ENCODE data around the gene SRL. TPM values are rescaled to one million over a fixed set of nuclear protein-coding genes. Genes with fewer than 3 reads are reported as not detected.

Gene SRL
- total and polyA plus RNA-seq, 2 donors: 1.1 to 1.4 TPM

GRCh38 chr16:4239020-4239419 lies 2.9 kb downstream of the SRL start:
- Histone ChIP-seq H3K36me3 (ENCODE audit: control insufficient read depth in 2 of 2, insufficient read depth in 2 of 2, low read length in 1 of 2) (no peaks in the 10 kb centered on the region), H3K9me3 (ENCODE audit: control insufficient read depth in 2 of 2, insufficient read depth in 1 of 2, low read length in 1 of 2) (no peaks in the 10 kb centered on the region), H3K4me3 (ENCODE audit: low read length in 2 of 2) (no peak overlapping the region), H3K27me3 (ENCODE audit: control insufficient read depth in 2 of 2, insufficient read depth in 1 of 2, low read length in 1 of 2) (no peaks in the 10 kb centered on the region), H3K4me1 (ENCODE audit: control insufficient read depth in 2 of 2, insufficient read depth in 2 of 2, low read length in 2 of 2) (peaks cover 0 to 20% of the 10 kb centered on the region in 2 donors), H3K27ac (ENCODE audit: low read depth in 1 of 2, low read length in 1 of 2) (no peak overlapping the region)
- 62% methylated on average over 5 of the region's 5 CpGs for WGBS
- DNase-seq (ENCODE audit: low read depth in 6 of 9, low spot score in 9 of 9): no peak

GRCh38 chr16:4233431-4233830 lies 8.4 kb downstream of the SRL start:
- Histone ChIP-seq H3K27ac (ENCODE audit: low read depth in 1 of 2, low read length in 1 of 2) (no peak overlapping the region), H3K36me3 (ENCODE audit: control insufficient read depth in 2 of 2, insufficient read depth in 2 of 2, low read length in 1 of 2) (no peaks in the 10 kb centered on the region), H3K27me3 (ENCODE audit: control insufficient read depth in 2 of 2, insufficient read depth in 1 of 2, low read length in 1 of 2) (no peaks in the 10 kb centered on the region), H3K4me3 (ENCODE audit: low read length in 2 of 2) (no peak overlapping the region), H3K9me3 (ENCODE audit: control insufficient read depth in 2 of 2, insufficient read depth in 1 of 2, low read length in 1 of 2) (no peaks in the 10 kb centered on the region), H3K4me1 (ENCODE audit: control insufficient read depth in 2 of 2, insufficient read depth in 2 of 2, low read length in 2 of 2) (no peaks in the 10 kb centered on the region)
- no peak for DNase-seq (ENCODE audit: low read depth in 6 of 9, low spot score in 9 of 9)
- WGBS: 92% methylated on average over 4 of the region's 4 CpGs

GRCh38 chr16:4232541-4233386 lies 9.1 kb downstream of the SRL start:
- WGBS: 94% methylated on average over 14 of the region's 14 CpGs
- Histone ChIP-seq H3K27ac (ENCODE audit: low read depth in 1 of 2, low read length in 1 of 2) (no peak overlapping the region), H3K9me3 (ENCODE audit: control insufficient read depth in 2 of 2, insufficient read depth in 1 of 2, low read length in 1 of 2) (no peaks in the 10 kb centered on the region), H3K4me3 (ENCODE audit: low read length in 2 of 2) (no peak overlapping the region), H3K27me3 (ENCODE audit: control insufficient read depth in 2 of 2, insufficient read depth in 1 of 2, low read length in 1 of 2) (no peaks in the 10 kb centered on the region), H3K36me3 (ENCODE audit: control insufficient read depth in 2 of 2, insufficient read depth in 2 of 2, low read length in 1 of 2) (no peaks in the 10 kb centered on the region), H3K4me1 (ENCODE audit: control insufficient read depth in 2 of 2, insufficient read depth in 2 of 2, low read length in 2 of 2) (no peaks in the 10 kb centered on the region)
- DNase-seq (ENCODE audit: low read depth in 6 of 9, low spot score in 9 of 9): no peak

GRCh38 chr16:4231886-4232285 lies 10.0 kb downstream of the SRL start:
- no peak overlapping the region for H3K27ac ChIP-seq (ENCODE audit: low read depth in 1 of 2, low read length in 1 of 2)
- no peaks in the 10 kb centered on the region for H3K36me3 ChIP-seq (ENCODE audit: control insufficient read depth in 2 of 2, insufficient read depth in 2 of 2, low read length in 1 of 2)
- no peaks in the 10 kb centered on the region for H3K27me3 ChIP-seq (ENCODE audit: control insufficient read depth in 2 of 2, insufficient read depth in 1 of 2, low read length in 1 of 2)
- peaks cover 0 to 4% of the 10 kb centered on the region in 2 donors for H3K9me3 ChIP-seq (ENCODE audit: control insufficient read depth in 2 of 2, insufficient read depth in 1 of 2, low read length in 1 of 2)
- 93% methylated on average over 11 of the region's 11 CpGs for WGBS
- DNase-seq (ENCODE audit: low read depth in 6 of 9, low spot score in 9 of 9): no peak
- H3K4me3 ChIP-seq (ENCODE audit: low read length in 2 of 2): no peak overlapping the region
- H3K4me1 ChIP-seq (ENCODE audit: control insufficient read depth in 2 of 2, insufficient read depth in 2 of 2, low read length in 2 of 2): no peaks in the 10 kb centered on the region

GRCh38 chr16:4231367-4231766 lies 10.5 kb downstream of the SRL start:
- WGBS: 71% methylated on average over 10 of the region's 10 CpGs
- Histone ChIP-seq H3K27me3 (ENCODE audit: control insufficient read depth in 2 of 2, insufficient read depth in 1 of 2, low read length in 1 of 2) (no peaks in the 10 kb centered on the region), H3K9me3 (ENCODE audit: control insufficient read depth in 2 of 2, insufficient read depth in 1 of 2, low read length in 1 of 2) (peaks cover 0 to 4% of the 10 kb centered on the region in 2 donors), H3K27ac (ENCODE audit: low read depth in 1 of 2, low read length in 1 of 2) (no peak overlapping the region), H3K4me1 (ENCODE audit: control insufficient read depth in 2 of 2, insufficient read depth in 2 of 2, low read length in 2 of 2) (no peaks in the 10 kb centered on the region), H3K4me3 (ENCODE audit: low read length in 2 of 2) (no peak overlapping the region), H3K36me3 (ENCODE audit: control insufficient read depth in 2 of 2, insufficient read depth in 2 of 2, low read length in 1 of 2) (no peaks in the 10 kb centered on the region)
- DNase-seq (ENCODE audit: low read depth in 6 of 9, low spot score in 9 of 9): peak in 1 of 9 donors; percentile 17

- H3K9me3 ChIP-seq (ENCODE audit: control insufficient read depth in 2 of 2, insufficient read depth in 1 of 2, low read length in 1 of 2): peaks cover 0 to 4% of the 10 kb centered on the region in 2 donors
- no peak overlapping the region for H3K27ac ChIP-seq (ENCODE audit: low read depth in 1 of 2, low read length in 1 of 2)
- WGBS: 94% methylated on average over 2 of the region's 2 CpGs
- no peak overlapping the region for H3K4me3 ChIP-seq (ENCODE audit: low read length in 2 of 2)
- DNase-seq (ENCODE audit: low read depth in 6 of 9, low spot score in 9 of 9): no peak
- H3K27me3 ChIP-seq (ENCODE audit: control insufficient read depth in 2 of 2, insufficient read depth in 1 of 2, low read length in 1 of 2): no peaks in the 10 kb centered on the region
- no peaks in the 10 kb centered on the region for H3K4me1 ChIP-seq (ENCODE audit: control insufficient read depth in 2 of 2, insufficient read depth in 2 of 2, low read length in 2 of 2)
- no peaks in the 10 kb centered on the region for H3K36me3 ChIP-seq (ENCODE audit: control insufficient read depth in 2 of 2, insufficient read depth in 2 of 2, low read length in 1 of 2)
Measured at GRCh38 chr16:4227040-4227332, 14.9 kb downstream of the SRL start.

GRCh38 chr16:4226251-4227039 lies 15.4 kb downstream of the SRL start:
- Histone ChIP-seq H3K9me3 (ENCODE audit: control insufficient read depth in 2 of 2, insufficient read depth in 1 of 2, low read length in 1 of 2) (peaks cover 0 to 4% of the 10 kb centered on the region in 2 donors), H3K4me1 (ENCODE audit: control insufficient read depth in 2 of 2, insufficient read depth in 2 of 2, low read length in 2 of 2) (no peaks in the 10 kb centered on the region), H3K27me3 (ENCODE audit: control insufficient read depth in 2 of 2, insufficient read depth in 1 of 2, low read length in 1 of 2) (no peaks in the 10 kb centered on the region), H3K27ac (ENCODE audit: low read depth in 1 of 2, low read length in 1 of 2) (no peak overlapping the region), H3K4me3 (ENCODE audit: low read length in 2 of 2) (no peak overlapping the region), H3K36me3 (ENCODE audit: control insufficient read depth in 2 of 2, insufficient read depth in 2 of 2, low read length in 1 of 2) (no peaks in the 10 kb centered on the region)
- DNase-seq (ENCODE audit: low read depth in 6 of 9, low spot score in 9 of 9): no peak
- 75% methylated on average over 5 of the region's 5 CpGs for WGBS

- H3K27ac ChIP-seq (ENCODE audit: low read depth in 1 of 2, low read length in 1 of 2): no peak overlapping the region
- no peaks in the 10 kb centered on the region for H3K27me3 ChIP-seq (ENCODE audit: control insufficient read depth in 2 of 2, insufficient read depth in 1 of 2, low read length in 1 of 2)
- no peak overlapping the region for H3K4me3 ChIP-seq (ENCODE audit: low read length in 2 of 2)
- H3K36me3 ChIP-seq (ENCODE audit: control insufficient read depth in 2 of 2, insufficient read depth in 2 of 2, low read length in 1 of 2): no peaks in the 10 kb centered on the region
- WGBS: 96% methylated on average over 2 of the region's 2 CpGs
- no peak for DNase-seq (ENCODE audit: low read depth in 6 of 9, low spot score in 9 of 9)
- H3K4me1 ChIP-seq (ENCODE audit: control insufficient read depth in 2 of 2, insufficient read depth in 2 of 2, low read length in 2 of 2): no peaks in the 10 kb centered on the region
- peaks cover 0 to 4% of the 10 kb centered on the region in 2 donors for H3K9me3 ChIP-seq (ENCODE audit: control insufficient read depth in 2 of 2, insufficient read depth in 1 of 2, low read length in 1 of 2)
Measured at GRCh38 chr16:4225075-4225474, 16.8 kb downstream of the SRL start.

- Histone ChIP-seq H3K9me3 (ENCODE audit: control insufficient read depth in 2 of 2, insufficient read depth in 1 of 2, low read length in 1 of 2) (no peaks in the 10 kb centered on the region), H3K27ac (ENCODE audit: low read depth in 1 of 2, low read length in 1 of 2) (no peak overlapping the region), H3K4me3 (ENCODE audit: low read length in 2 of 2) (no peak overlapping the region), H3K4me1 (ENCODE audit: control insufficient read depth in 2 of 2, insufficient read depth in 2 of 2, low read length in 2 of 2) (no peaks in the 10 kb centered on the region), H3K27me3 (ENCODE audit: control insufficient read depth in 2 of 2, insufficient read depth in 1 of 2, low read length in 1 of 2) (peaks cover 0 to 2% of the 10 kb centered on the region in 2 donors), H3K36me3 (ENCODE audit: control insufficient read depth in 2 of 2, insufficient read depth in 2 of 2, low read length in 1 of 2) (no peaks in the 10 kb centered on the region)
- no peak for DNase-seq (ENCODE audit: low read depth in 6 of 9, low spot score in 9 of 9)
- 96% methylated on average over 5 of the region's 5 CpGs for WGBS
Measured at GRCh38 chr16:4220358-4220757, 21.5 kb downstream of the SRL start.
